Activated CD4-positive, alpha-beta T cell treated with anti-CD3 and anti-CD28 coated beads, Interleukin-2, amount 50 U/mL, for 24 hours (primary cell): Measurements from ENCODE around the gene HOXB7.

Experiments
- DNase-seq, 2 donors: peaks; one replicate each; pipeline ENCODE4 v3.0.0-alpha.2; 2020; ENCODE audit warnings: low read depth in 1 of 2, low spot score in 1 of 2

Gene HOXB7

DNA sequence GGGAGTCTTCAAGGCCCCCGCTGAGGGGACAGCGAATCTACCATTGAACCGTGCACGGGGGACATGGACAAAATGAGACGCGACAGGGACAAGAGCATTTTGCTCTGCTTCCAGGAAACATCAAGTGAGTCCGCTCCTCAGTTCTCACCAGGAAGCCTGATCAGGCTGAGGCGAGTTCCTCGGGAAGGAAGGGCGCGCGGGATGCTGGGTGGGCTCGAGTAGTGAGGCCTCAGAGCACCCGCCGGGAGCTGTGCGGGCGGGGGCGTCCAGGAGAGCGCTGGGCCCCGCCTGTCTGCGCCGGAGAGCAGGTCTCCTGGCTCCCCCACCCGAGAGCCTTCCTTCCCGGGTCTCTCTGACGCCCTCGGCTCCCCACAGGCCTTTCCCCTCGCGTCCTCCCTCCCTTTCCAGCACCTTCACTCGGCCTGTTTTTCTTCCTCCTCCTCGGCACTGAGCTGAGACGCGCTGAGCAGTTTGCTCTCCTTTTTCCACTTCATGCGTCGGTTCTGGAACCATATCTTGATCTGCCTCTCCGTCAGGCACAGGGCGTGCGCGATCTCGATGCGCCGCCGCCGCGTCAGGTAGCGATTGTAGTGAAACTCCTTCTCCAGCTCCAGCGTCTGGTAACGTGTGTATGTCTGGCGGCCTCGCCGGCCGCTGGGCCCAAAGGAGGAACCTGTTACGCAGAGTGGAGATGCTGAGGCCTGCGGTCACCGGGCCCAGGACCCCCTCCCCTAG lies 14.7 kb downstream of the HOXB7 start:
- no peak for DNase-seq

GRCh38 chr17:48595278-48595999 lies 15.4 kb downstream of the HOXB7 start:
- DNase-seq: no peak

DNA sequence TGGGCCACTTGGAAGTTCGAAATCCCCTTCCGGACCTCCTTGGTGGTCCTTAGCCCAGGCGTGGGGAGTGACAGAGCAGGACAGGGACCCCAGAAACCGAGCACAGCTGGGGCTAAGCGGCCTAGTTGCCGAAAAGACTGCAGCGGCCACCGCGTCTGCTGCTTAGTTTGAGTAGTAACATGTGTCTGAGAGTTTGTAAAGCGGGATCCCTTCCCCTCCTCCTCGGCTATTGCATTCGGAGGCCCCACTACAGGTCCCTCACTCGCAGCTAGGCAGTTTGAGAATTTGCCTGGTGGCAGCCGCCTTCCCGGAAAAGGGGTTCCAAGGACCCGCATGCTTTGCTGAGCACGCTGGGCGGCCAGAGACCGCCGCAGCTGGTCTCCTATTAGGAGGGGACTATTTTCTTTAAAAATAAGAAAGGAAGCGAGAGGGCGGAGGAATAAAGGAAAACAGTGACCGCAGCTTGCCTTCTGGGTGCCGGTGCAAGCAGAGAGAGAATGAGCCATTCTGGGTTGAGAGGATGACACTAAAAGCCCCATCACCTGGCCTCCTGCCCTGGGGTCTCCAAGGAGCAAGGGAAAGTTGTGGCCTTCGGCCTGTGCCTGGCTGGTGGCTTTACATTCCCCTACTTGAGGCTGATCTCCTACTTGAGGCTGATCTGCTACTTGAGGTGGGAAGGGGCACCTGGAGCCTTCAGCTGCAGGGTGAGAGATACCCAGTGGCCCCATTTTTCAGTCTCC lies 16.1 kb downstream of the HOXB7 start:
- no peak for DNase-seq

- peak; percentile 70 for DNase-seq
These were observed 16.8 kb downstream of the HOXB7 start for GRCh38 chr17:48593840-48594537.

- DNase-seq: no peak
These were observed 17.5 kb downstream of the HOXB7 start, which contains the start of gene HOXB5 for GRCh38 chr17:48593126-48593829. Gene HOXB5 (minus strand): TSS chr17:48593779. CDS start chr17:48593682, 97 bp downstream.

DNA sequence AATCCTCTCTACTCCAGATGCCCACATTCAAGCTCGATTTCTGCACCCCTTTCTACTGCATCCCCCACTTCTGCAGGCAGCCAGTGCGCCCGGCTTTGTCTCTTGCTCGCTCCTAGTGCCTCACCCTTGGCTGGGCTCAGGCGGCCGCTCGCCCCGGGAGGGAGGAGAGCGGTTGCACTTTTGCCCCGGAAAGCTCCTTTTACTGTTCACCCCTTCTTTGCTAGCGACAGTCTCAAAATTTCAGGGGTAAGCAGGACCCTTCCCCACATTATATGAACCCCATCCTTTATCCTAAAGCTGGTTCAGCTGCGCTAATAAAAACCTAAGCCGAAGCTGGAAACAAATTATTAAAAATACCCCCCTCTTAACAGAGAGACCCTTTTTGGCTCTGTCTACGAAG lies 18.2 kb downstream of the HOXB7 start:
- no peak for DNase-seq

DNA sequence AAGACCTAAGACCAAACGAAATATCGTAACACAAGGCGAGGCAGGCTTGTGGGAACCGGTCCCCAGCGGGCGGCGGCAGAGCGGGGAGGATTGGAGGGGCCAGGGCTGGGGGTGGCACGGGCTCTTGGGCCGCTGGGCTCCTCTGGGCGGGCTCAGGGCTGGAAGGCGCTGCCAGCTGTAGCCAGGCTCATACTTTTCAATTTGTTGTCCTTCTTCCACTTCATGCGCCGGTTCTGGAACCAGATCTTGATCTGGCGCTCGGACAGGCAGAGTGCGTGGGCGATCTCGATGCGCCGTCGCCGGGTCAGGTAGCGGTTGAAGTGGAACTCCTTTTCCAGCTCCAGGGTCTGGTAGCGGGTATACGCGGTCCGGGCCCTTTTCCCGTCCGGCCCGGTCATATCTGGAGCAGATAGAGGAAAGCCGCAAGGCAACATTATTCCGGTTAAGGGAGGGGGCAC lies 18.7 kb downstream of the HOXB7 start:
- no peak for DNase-seq

- DNase-seq: no peak
These were observed 19.4 kb downstream of the HOXB7 start for GRCh38 chr17:48591255-48592056.

DNA sequence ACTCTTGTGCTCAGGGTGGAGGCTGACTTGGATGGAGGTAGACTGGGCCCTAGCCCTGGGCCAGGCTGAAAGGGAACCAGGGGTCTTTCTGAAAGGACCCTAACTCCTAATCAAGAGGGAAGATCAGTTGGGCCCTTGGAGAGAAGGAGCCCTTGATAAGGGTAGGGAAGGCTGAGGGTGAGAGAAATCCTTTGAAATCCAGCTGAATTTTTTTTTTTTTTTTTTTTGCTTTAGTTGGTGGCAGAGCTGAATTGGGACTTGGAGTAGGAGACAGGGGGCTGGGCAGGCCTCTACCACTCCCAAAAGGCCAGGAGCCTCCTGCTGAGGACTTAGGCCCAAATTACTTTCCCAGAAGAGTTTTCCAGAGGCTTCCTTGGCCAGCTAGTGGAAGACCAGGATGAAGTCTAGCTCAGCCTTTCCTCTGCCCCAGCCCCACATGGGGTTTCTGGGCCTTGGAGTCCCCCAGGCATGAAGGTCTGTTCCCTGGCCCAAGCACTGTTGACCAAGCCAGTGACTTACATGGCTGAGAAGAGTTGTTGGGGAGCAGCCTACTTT lies 20.1 kb downstream of the HOXB7 start:
- no peak for DNase-seq

- DNase-seq: no peak
These were observed 20.8 kb downstream of the HOXB7 start, which contains the start of gene HOXB3 for GRCh38 chr17:48589831-48590606. Gene HOXB3 (minus strand): TSS chr17:48590241. CDS start chr17:48552474, 37,767 bp downstream.

GRCh38 chr17:48589060-48589830 lies 21.6 kb downstream of the HOXB7 start:
- no peak for DNase-seq

GRCh38 chr17:48588528-48588927 lies 22.3 kb downstream of the HOXB7 start:
- no peak for DNase-seq

GRCh38 chr17:48588074-48588415 lies 22.8 kb downstream of the HOXB7 start:
- no peak for DNase-seq

- DNase-seq: no peak
These were observed 23.3 kb downstream of the HOXB7 start for GRCh38 chr17:48587276-48588073.

GRCh38 chr17:48586355-48587258 lies 24.2 kb downstream of the HOXB7 start:
- DNase-seq: no peak

DNA sequence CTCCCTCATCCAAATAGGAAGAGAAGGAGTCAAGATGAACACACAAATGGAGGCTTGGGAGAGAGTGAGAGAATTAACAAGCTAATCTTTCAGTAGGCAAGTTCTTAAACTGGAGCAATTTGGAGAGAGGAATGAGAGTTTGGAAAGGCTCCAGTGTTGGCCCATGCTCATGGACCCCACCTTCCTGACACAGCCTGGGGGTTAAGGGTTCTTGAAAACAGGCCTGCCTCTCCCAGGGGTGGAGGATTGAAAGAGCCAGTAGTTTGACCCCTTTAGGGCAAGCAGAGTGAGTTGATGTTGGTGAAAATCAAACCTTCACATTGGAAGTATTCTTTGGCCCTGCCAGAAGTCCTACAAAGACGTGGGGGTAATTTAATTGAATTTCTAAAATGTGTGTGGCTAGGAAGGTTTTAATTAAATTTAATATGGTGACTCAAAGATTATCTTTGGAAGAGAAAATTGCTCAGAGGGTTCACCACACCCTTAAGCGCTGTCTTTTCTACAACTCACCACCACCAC lies 26.5 kb downstream of the HOXB7 start:
- no peak for DNase-seq
